Astrocyte of the spinal cord (primary cell): ENCODE measurements around the gene IQGAP1.

Source experiments
- DNase-seq: peaks from one replicate; pipeline ENCODE4 v3.0.0; 2011; ENCODE audit warnings: low read depth, low spot score
- H3K4me3 ChIP-seq: 2 replicates; pipeline ENCODE4 v1.5.1; 2011; ENCODE audit warnings: low read depth, mild to moderate bottlenecking, low read length, moderate library complexity
- in situ Hi-C: cut with HindIII; loops from 2 replicates; pipeline ENCODE4 v1.10.0; 2017; ENCODE audit warnings: low sequenced_read_pairs
- TF ChIP-seq, protein P1 (sequence below): IDR thresholded peaks from 2 replicates; pipeline ENCODE4 v1.5.1; 2012; ENCODE audit warnings: low read depth, mild to moderate bottlenecking, low read length, inconsistent platforms

IQGAP1 gene

DNA sequence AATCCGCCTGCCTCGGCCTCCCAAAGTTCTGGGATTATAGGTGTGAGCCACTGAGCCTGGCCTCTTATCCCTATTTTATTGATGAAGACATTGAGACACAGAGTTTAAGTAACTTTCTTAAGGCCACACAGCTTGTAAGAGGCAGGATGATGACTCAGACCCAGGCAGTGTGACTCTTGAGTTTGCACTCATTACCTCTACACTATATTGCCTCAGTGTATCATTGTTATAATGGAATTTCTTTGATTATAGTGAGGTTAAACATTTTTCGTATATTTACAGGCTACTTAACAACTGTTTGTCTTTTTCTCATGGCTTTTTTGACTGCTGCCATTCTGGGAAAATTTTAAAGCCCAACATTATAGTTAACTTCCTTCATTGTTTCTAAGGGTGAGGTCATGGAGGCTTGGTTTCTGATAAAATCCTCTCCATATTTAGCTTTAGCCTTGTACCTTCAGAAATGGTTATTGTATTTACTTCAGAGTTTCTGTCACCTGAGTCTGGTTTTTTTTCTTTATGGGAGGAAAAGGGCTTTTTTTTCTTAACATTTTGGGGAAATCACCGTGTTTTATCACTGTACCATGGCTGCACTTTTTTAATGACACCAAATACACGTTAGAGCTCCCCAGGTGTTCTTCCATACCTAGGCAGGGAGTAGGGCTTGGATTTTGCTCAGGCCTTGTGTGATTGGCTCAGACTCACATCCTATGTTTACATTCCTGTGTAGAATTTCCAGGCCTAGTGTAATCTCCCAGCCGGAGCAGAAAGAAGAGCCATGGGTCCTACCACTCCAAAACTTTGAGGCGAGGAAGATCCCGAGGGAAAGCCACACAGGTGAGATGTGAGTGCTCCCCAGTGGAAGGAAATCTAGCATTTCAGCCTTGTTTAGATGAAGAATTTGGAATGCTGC, 29.7 kb upstream of the IQGAP1 start:
- in situ Hi-C loops, result loop anchor here (25.0 kb wide), 1 partner anchor 129 kb away; no protein-coding TSS in a partner anchor
- TF ChIP-seq, protein P1, sequence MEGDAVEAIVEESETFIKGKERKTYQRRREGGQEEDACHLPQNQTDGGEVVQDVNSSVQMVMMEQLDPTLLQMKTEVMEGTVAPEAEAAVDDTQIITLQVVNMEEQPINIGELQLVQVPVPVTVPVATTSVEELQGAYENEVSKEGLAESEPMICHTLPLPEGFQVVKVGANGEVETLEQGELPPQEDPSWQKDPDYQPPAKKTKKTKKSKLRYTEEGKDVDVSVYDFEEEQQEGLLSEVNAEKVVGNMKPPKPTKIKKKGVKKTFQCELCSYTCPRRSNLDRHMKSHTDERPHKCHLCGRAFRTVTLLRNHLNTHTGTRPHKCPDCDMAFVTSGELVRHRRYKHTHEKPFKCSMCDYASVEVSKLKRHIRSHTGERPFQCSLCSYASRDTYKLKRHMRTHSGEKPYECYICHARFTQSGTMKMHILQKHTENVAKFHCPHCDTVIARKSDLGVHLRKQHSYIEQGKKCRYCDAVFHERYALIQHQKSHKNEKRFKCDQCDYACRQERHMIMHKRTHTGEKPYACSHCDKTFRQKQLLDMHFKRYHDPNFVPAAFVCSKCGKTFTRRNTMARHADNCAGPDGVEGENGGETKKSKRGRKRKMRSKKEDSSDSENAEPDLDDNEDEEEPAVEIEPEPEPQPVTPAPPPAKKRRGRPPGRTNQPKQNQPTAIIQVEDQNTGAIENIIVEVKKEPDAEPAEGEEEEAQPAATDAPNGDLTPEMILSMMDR, result no peak
- H3K4me3 ChIP-seq, result no peak overlapping the region
- DNase-seq, result peak; percentile 26

DNA sequence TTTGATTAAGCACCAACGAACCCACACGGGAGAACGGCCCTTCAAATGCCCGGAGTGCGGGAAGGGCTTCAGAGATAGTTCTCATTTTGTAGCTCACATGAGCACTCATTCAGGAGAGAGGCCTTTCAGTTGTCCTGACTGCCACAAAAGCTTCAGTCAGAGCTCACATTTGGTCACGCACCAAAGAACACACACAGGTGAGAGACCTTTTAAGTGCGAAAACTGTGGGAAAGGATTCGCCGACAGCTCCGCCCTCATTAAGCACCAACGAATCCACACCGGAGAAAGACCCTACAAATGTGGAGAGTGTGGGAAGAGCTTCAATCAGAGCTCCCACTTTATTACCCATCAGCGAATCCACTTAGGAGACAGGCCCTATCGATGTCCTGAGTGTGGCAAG, 27.3 kb upstream of the IQGAP1 start:
- H3K4me3 ChIP-seq, result no peak overlapping the region
- DNase-seq, result no peak
- in situ Hi-C loops, result loop anchor here (25.0 kb wide), 1 partner anchor 127 kb away; no protein-coding TSS in a partner anchor
- TF ChIP-seq, protein P1, result no peak

DNA sequence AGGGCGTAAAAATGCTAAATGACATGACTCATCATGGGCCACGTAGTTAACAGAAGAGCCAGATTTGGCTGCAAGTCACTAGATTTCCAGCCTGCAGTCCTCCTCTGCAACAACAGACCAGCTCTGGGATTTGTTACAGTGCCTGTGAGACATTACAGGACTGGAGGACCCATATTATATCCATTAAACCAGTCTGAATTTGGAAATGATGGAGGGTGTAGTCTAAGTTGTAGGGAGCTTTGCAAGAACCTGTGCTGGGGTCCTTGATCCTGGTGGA, 25.2 kb upstream of the IQGAP1 start:
- in situ Hi-C loops, result loop anchor here (25.0 kb wide), 1 partner anchor 124 kb away; no protein-coding TSS in a partner anchor
- peak; percentile 83 for DNase-seq
- H3K4me3 ChIP-seq, result no peak overlapping the region
- TF ChIP-seq, protein P1, result no peak

DNA sequence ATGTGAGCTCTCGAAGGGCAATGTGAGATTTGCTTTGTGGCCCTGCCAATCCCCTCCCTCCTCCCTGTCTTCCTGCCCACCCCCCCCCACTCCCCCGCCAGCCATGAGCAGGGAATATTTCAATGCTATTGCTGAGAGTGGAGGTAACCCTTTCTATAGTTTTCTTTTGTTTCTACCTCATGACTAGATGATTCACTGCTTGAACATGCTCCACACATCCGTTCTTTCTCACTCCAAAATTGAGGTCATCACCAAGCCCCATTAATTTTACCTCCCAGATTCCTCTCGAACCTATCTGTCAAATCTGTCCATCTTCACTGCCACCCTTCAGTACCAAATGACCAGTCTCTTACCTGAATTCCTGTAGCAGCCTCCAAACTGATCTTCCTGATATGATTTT, 23.8 kb upstream of the IQGAP1 start:
- peak; percentile 62 for DNase-seq
- TF ChIP-seq, protein P1, result no peak
- H3K4me3 ChIP-seq, result no peak overlapping the region
- in situ Hi-C loops, result loop anchor here (25.0 kb wide), 1 partner anchor 123 kb away; no protein-coding TSS in a partner anchor

DNA sequence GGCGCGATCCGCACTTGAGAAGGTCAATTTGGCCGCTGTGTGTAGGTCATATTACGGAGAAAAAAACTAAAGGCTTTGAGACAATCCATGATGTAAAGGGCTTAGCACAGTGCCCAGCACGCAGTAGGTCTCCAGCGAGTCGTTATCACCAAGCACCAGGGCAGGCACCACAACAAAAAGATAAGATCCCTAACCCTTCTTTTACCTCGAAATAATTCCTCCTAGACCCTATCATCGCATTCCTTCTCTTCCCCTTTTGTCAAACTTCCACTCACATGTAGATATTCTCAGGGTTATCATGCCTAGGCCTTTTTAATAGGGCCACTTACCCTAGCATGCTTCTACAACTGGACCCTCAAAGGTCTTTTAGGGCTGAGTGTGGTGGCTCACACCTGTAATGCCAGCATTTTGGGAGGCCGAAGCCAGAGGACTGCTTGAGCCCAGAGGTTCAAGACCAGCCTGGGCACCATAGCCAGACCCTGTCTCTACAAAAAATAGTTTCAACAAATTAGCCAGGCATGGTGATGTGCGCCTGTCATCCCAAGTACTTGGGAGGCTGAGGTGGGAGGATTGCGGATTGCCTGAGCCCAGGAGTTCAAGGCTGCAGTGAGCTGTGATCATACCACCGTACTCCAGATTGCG, 22.5 kb upstream of the IQGAP1 start:
- no peak overlapping the region for H3K4me3 ChIP-seq
- TF ChIP-seq, protein P1, result no peak
- in situ Hi-C loops, result loop anchor here (25.0 kb wide), 1 partner anchor 122 kb away; no protein-coding TSS in a partner anchor
- no peak for DNase-seq

DNA sequence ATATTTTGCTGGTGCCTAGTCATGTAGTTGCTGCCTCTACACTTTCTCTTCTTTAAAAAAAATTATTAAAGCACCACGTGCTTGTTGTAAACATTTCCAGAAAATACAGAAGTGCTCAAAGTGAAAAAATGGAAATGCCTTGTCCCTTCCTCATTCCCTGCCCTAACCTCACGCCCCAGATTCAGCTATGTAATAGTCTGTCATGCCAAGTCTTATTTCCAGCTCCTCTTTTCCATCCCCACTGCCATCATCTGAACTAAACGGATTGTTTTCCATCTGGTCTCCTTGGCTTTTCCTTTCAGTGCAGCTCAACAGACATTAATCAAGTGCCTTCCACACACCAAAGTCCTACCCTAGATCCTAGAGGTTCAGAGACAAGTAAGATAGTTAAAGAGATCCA, 20.5 kb upstream of the IQGAP1 start:
- H3K4me3 ChIP-seq, result no peak overlapping the region
- in situ Hi-C loops, result loop anchor here (25.0 kb wide), 1 partner anchor 120 kb away; no protein-coding TSS in a partner anchor
- DNase-seq, result no peak
- TF ChIP-seq, protein P1, result no peak
